ENCODE results near the gene RBM25.

- TF ChIP-seq POLR2A (IDR thresholded peaks at IDR 0.05; ENCODE audit: low read depth, low read length) (no peak), POLR2AphosphoS5 (IDR thresholded peaks at IDR 0.05; ENCODE audit: low read depth, low read length) (no peak)
Observed at GRCh38 chr14:73167727-73168126, 109.4 kb downstream of the RBM25 start.

All from GM12892 (cell line).